Heart right ventricle (tissue), 16 donors: Measurements from ENCODE around the gene GGTA1. TPM values are rescaled to one million over a fixed set of nuclear protein-coding genes. Genes with fewer than 3 reads are reported as not detected.
A peak's percentile ranks its signal among the peaks of the same experiment; 100 is the strongest.

Source experiments
- ATAC-seq, 8 donors: fragments of 200-7000 bp; cut with Tn5 transposase; one replicate each; pipeline ENCODE4 v1.9.1; 2020; ENCODE audit warnings: mild to moderate bottlenecking in 8 of 8, moderate library complexity in 8 of 8, moderate number of reproducible peaks in 1 of 8
- DNase-seq, 2 donors: peaks; one replicate each; pipeline ENCODE4 v3.0.0-alpha.2; 2020
- H3K27ac ChIP-seq, 10 donors: fragments of 200-600 bp; sonication (generic) in 2 of 10; one replicate each; pipeline versions ENCODE4 v1.5.0 to v1.8.0; 2020 to 2022; ENCODE audit warnings: mild to moderate bottlenecking in 3 of 10
- H3K27me3 ChIP-seq, 7 donors: fragments of 200-600 bp; one replicate each; pipeline ENCODE4 v1.8.0; 2021 to 2022; ENCODE audit warnings: mild to moderate bottlenecking in 2 of 7
- H3K36me3 ChIP-seq, 9 donors: fragments of 200-600 bp; sonication (generic) in 1 of 9; one replicate each; pipeline versions ENCODE4 v1.5.0 to v1.8.0; 2020 to 2022; ENCODE audit warnings: mild to moderate bottlenecking in 2 of 9
- H3K4me1 ChIP-seq, 9 donors: fragments of 200-600 bp; sonication (generic) in 1 of 9; one replicate each; pipeline versions ENCODE4 v1.5.0 to v1.8.0; 2020 to 2022; ENCODE audit warnings: mild to moderate bottlenecking in 4 of 9
- H3K4me3 ChIP-seq, 10 donors: fragments of 200-600 bp; sonication (generic) in 2 of 10; one replicate each; pipeline versions ENCODE4 v1.5.0 to v1.8.0; 2020 to 2022; ENCODE audit warnings: mild to moderate bottlenecking in 7 of 10, moderate library complexity in 2 of 10
- H3K9me3 ChIP-seq, 11 donors: fragments of 200-600 bp in 10 of 11; sonication (generic) in 2 of 11; one replicate each; pipeline versions ENCODE4 v1.5.0 to v1.8.0; 2013 to 2022; ENCODE audit warnings: mild to moderate bottlenecking in 2 of 11, control low read depth in 1 of 11, moderate library complexity in 1 of 11
- WGBS, 2 donors: extraction: QIAGEN DNeasy Blood & Tissue Kit; methylation state at CpG; one replicate each; pipeline ENCODE4 v1.1.7; 2013; ENCODE audit warnings: inconsistent platforms in 1 of 2; 5-methylcytosine and 5-hydroxymethylcytosine counted together
- intact Hi-C, 10 donors: fragments of 100-400 bp; cut with DNase I; formaldehyde crosslinking; loops; one replicate each; pipeline versions ENCODE4 v1.11.1 to v1.14.2; 2022
- polyA plus RNA-seq, 2 donors: library from polyadenylated mRNA; stranded (reverse); fragments of 200-250 nt; gene quantifications; one replicate each; pipeline ENCODE4 v1.2.3, GENCODE V29; 2013
- total RNA-seq, 10 donors: library from RNA; stranded (reverse); fragmentation: NEBNext Ultra II Directional in 3 of 10; extraction: Animal tissue kit (Norgen Biotek cat#: 25700) in 3 of 10; gene quantifications; one replicate each; pipeline versions ENCODE4 v1.2.1 to v1.2.4, GENCODE V29; 2021 to 2023
- TF ChIP-seq, protein P1 (sequence below), 9 donors: fragments of 200-600 bp; sonication (generic) in 2 of 9; IDR thresholded peaks; one replicate each; pipeline versions ENCODE4 v1.5.0 to v1.8.0; 2021 to 2022; ENCODE audit warnings: antibody characterized with exemption in 9 of 9, mild to moderate bottlenecking in 5 of 9, moderate library complexity in 1 of 9
- donor health status: Arrhythmogenic right ventricular cardiomyopathy.
- donor health status: ischemic (EF 13 %, LVEDD 7.1; RV severe dilation, severe dysfunction).
- donor health status: healthy with polysubstance abuse.
- donor health status: DM: no; HTN: yes; CAD: no.
- donor health status: DM: no; HTN: no; CAD: no.
- donor health status: ischemic (EF 25% LVEDD 6.9; RV normal size, moderate dysfunction).
- donor health status: ischemic (EF 25% LVEDD 5.7; RV mildly dilated, moderate dysfunction).
- donor health status: healthy.
- donor health status: DM: yes; HTN: yes; CAD: no.
- donor health status: Ischemic cardiomyopathy.
- donor health status: ischemic (EF 35%, LVEDD 5.7; RV mildly dilated, moderate dysfunction).
- donor health status: nonischemic (EF 11% LVEDD 7.7; RV severe dilation, severe dysfunction).
- donor health status: DM: yes; HTN: yes; CAD: no.
- donor health status: PGD.
- donor health status: ischemic (EF 29% LVEDD 5.4; RV normal size, mild dysfunction).
- donor health status: nonischemic (EF 23%, LVEDD 6.1; RV moderate dilation, normal function).

The GGTA1 gene
- total and polyA plus RNA-seq, 12 donors, result 3.0 to 42.1 (median 13.9) TPM

DNA sequence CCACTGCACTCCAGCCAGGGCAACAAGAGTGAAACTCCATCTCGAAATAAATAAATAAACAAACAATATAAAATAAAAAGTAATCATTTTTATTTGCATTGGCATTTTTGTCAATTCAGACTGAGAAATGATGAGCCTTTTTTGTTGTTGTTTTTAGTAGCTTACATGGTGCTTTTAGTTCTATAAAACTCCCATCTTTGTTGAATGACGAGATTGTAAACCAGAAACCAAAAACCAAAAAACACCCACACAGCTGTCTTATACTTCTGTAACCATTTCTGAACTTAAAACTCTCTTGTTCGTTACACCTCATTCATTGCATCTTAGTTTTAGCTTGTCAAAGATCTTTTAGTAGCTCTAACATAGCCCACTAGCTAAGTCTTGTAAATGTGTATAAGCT, 44.7 kb downstream of the GGTA1 start:
- TF ChIP-seq, protein P1, sequence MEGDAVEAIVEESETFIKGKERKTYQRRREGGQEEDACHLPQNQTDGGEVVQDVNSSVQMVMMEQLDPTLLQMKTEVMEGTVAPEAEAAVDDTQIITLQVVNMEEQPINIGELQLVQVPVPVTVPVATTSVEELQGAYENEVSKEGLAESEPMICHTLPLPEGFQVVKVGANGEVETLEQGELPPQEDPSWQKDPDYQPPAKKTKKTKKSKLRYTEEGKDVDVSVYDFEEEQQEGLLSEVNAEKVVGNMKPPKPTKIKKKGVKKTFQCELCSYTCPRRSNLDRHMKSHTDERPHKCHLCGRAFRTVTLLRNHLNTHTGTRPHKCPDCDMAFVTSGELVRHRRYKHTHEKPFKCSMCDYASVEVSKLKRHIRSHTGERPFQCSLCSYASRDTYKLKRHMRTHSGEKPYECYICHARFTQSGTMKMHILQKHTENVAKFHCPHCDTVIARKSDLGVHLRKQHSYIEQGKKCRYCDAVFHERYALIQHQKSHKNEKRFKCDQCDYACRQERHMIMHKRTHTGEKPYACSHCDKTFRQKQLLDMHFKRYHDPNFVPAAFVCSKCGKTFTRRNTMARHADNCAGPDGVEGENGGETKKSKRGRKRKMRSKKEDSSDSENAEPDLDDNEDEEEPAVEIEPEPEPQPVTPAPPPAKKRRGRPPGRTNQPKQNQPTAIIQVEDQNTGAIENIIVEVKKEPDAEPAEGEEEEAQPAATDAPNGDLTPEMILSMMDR (IDR thresholded peaks at IDR 0.05), result no peak
- intact Hi-C loops, result no loop called here
- Histone ChIP-seq H3K9me3 (no peaks in the 10 kb centered on the region), H3K36me3 (peaks cover 0 to 44% (median 0%) of the 10 kb centered on the region in 9 donors), H3K27me3 (no peaks in the 10 kb centered on the region), H3K4me3 (no peak overlapping the region), H3K27ac (no peak overlapping the region), H3K4me1 (peaks cover 0 to 38% (median 20%) of the 10 kb centered on the region in 9 donors)
- DNase-seq (no peak), ATAC-seq (no peak)
- 89 to 94% methylated on average over 3 of the region's 3 CpGs for WGBS, 2 donors

DNA sequence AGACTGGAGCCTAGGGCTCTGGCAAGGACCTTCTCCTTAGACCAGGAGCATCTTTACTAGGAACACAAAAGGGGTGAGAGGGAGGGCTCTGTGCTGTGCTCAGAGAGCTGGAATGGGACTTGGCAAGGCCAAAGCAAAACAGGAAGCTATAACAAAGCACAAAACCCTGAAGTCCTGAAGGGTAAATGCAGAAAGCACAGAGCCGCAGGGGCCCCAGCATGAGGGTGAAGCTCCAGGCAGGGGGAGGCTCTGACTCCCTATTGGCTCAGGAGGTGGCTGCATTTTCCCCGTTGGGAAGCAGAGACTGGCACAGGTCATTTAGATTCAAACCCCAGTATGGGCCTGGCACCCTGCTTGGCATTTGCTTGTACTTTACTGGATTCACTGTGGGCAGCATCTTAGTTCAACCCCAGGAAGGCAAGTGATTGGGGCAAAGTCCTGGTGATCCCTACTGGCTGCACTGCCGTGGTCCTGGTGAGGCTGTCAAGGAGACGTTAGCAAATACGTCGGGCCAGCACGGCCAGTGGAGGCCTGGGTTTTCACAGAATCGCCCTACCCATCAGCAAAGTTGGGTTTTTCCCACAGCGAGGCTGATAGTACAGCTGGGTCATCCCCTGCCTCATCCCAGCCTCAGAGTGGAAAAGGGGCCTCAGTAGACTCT, 46.3 kb downstream of the GGTA1 start:
- H3K27me3 ChIP-seq, result no peaks in the 10 kb centered on the region
- WGBS, 2 donors, result 64 to 72% methylated on average over 9 of the region's 9 CpGs
- peak overlapping the region in 5 of 10 donors; percentile 2 to 73 (median 39) for H3K27ac ChIP-seq
- ATAC-seq (peak in 7 of 8 donors; percentile 25 to 50 (median 38)), DNase-seq (no peak)
- H3K4me3 ChIP-seq, result no peak overlapping the region
- TF ChIP-seq, protein P1 (IDR thresholded peaks at IDR 0.05), result no peak
- H3K4me1 ChIP-seq, result peaks cover 0 to 49% (median 22%) of the 10 kb centered on the region in 9 donors
- intact Hi-C loops, result no loop called here
- H3K36me3 ChIP-seq, result peaks cover 0 to 30% (median 0%) of the 10 kb centered on the region in 9 donors
- no peaks in the 10 kb centered on the region for H3K9me3 ChIP-seq

DNA sequence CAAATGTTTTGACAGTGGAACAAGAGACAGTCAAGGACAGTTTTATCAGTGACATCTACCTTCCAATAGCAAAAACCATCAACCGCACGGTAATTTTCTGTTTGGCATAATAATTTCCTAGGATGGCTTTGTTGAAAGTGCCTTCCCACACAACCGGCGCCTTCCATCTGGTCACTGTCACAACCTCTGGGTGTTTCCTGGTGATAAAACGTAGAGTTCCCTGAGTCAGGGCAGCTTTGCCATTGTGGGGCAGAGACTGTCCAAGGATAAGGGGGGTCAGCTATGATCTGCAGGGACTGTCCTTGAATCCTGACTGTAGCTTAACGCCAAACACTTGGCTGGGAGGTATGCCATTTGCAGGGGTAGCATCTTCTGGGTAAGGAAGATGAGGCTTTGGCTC, 47.6 kb downstream of the GGTA1 start:
- no peak for ATAC-seq
- Histone ChIP-seq H3K27ac (no peak overlapping the region), H3K4me1 (peaks cover 0 to 60% (median 26%) of the 10 kb centered on the region in 9 donors), H3K27me3 (no peaks in the 10 kb centered on the region), H3K36me3 (peaks cover 0 to 30% (median 0%) of the 10 kb centered on the region in 9 donors), H3K4me3 (no peak overlapping the region), H3K9me3 (no peaks in the 10 kb centered on the region)
- DNase-seq, result no peak
- TF ChIP-seq, protein P1 (IDR thresholded peaks at IDR 0.05), result no peak
- intact Hi-C loops, result no loop called here
- 91 to 95% methylated on average over 6 of the region's 6 CpGs for WGBS, 2 donors

DNA sequence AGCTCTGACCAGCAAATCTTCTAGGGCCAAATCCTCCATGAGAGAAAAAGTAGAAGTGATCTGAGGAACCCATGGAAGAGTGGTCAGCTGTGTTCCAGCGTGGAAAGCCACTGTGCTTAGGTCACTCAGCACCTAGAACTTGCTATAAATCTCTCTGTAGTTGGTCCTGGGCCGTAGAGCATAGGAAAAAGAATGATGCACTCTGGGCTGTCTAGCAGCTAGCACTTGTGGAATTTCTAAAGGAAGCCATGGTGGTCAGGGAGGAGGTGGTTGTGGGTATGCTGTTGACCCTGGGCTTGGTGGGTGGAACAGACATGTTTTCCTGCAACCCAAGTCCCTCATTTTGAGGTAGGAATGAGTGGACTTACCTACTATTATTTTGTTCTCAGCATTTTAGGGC, 48.1 kb downstream of the GGTA1 start:
- WGBS, 2 donors, result 65 to 68% methylated on average over 2 of the region's 2 CpGs

More for the DNA sequence above, 48.1 kb downstream of the GGTA1 start:
- Histone ChIP-seq H3K36me3 (peaks cover 0 to 29% (median 0%) of the 10 kb centered on the region in 9 donors), H3K4me1 (peaks cover 0 to 65% (median 28%) of the 10 kb centered on the region in 9 donors), H3K27me3 (no peaks in the 10 kb centered on the region), H3K9me3 (no peaks in the 10 kb centered on the region), H3K4me3 (no peak overlapping the region), H3K27ac (peak overlapping the region in 1 of 10 donors; percentile 51)
- DNase-seq, result no peak
- no peak for ATAC-seq
- TF ChIP-seq, protein P1 (IDR thresholded peaks at IDR 0.05), result no peak
- intact Hi-C loops, result no loop called here
